Fibroblast of pulmonary artery (primary cell): Measurements from ENCODE around the gene SGPL1.

ENCODE experiments used
- DNase-seq: peaks from one replicate; pipeline ENCODE4 v3.0.0-alpha.2; 2010; ENCODE audit warnings: low read depth
- H3K4me3 ChIP-seq: replicated peaks from 2 replicates; pipeline ENCODE4 v1.5.1; 2011; ENCODE audit warnings: low read depth, mild to moderate bottlenecking, control low read depth, low read length, moderate library complexity
- TF ChIP-seq, protein P1 (sequence below): IDR thresholded peaks from 2 replicates; pipeline ENCODE4 v1.5.1; 2011; ENCODE audit warnings: mild to moderate bottlenecking, control low read depth, low read length, inconsistent platforms; ENCODE audit errors: missing control alignments

The SGPL1 gene

DNA sequence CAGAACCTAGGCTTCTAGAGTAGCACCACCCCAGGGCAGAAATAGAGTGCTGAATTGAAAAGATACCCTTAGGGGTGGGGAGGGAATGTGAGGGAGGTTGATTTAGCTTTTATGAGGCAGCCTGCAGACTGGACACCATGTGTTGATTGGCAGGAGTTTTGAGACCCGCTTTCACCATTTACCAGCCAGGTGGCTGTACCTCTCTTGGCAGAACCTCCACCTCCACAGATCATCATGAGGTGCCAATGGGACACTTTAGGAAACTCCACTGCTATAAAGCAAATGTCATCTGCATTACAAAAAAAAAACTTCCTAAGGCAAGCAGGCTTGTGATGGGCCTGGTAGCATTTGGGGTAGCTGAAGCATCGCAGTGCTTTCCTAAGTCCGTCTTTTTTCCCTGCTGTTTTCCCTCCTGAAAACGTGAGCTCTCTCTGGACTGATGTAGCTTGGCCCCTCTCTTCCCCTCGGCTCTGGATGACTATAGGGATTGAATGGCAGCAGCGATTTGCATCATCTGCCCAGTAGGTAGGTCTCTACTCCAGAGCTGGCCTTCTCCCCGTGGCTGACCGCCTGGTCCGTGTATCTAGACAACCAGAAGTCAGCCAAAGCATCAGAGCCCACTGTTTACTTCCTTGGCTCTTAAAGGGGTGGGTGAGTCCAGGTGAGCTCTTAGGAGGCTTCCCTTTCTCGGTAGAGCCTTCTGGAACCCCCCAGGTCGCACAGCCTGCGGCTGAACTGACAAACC, 71.3 kb downstream of the SGPL1 start:
- peak overlapping the region; percentile 68 for H3K4me3 ChIP-seq
- TF ChIP-seq, protein P1, sequence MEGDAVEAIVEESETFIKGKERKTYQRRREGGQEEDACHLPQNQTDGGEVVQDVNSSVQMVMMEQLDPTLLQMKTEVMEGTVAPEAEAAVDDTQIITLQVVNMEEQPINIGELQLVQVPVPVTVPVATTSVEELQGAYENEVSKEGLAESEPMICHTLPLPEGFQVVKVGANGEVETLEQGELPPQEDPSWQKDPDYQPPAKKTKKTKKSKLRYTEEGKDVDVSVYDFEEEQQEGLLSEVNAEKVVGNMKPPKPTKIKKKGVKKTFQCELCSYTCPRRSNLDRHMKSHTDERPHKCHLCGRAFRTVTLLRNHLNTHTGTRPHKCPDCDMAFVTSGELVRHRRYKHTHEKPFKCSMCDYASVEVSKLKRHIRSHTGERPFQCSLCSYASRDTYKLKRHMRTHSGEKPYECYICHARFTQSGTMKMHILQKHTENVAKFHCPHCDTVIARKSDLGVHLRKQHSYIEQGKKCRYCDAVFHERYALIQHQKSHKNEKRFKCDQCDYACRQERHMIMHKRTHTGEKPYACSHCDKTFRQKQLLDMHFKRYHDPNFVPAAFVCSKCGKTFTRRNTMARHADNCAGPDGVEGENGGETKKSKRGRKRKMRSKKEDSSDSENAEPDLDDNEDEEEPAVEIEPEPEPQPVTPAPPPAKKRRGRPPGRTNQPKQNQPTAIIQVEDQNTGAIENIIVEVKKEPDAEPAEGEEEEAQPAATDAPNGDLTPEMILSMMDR = no peak
- DNase-seq = no peak

DNA sequence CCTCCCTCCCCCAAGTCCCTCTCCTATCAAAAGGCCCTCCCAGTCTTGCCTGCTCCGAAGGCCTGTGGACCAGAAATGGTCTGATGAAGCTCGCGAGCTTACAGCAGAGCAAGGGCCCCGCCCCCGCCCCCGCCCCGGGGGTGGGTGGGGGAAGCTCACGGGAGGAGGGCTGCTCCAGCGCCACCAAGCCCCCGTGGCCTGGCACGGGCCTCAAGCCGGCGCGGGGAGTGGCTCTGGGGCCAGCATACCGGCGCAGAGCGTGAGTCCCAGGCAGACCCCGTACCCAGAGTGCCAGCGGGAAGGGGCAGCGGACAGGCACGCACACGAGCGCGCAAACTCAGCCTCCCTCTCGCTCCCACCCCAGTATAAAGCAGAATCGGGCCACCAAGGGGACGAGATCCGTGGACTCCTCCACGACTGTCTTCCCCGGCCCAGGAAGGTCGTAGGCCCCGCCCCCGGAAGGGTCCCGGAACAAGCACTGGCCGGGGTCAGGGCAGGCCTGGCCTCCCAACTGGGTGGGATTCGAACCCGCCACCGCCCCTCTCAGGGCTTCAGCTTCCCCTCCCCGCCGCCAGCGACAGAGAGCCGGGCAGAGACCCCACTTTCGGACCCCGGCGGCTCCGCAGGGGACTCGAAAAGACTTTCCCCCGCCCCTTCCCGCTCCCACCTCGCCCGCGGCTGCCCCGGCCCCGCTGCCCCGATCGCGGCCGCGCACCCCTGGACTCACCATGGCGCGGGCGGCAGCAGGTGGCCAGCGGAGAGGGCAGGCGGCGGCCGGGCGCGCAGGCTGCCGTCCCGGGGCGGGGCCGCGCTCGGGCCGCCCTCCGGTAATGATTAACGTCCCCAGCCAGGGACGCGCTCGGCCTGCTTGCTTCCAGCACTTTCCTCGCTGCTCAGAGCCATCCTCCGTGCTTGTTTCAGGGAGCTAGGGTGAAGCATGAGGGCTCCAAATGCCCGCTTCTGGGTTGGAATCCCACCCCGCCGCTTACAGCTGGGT, 72.4 kb downstream of the SGPL1 start, which contains the start of gene PCBD1:
Gene PCBD1 (minus strand): TSS at position 762 of the 997 bp plus-strand sequence. CDS start 32 bp downstream, at position 730.
- DNase-seq = peak; percentile 55
- TF ChIP-seq, protein P1 = no peak
- peak within 1 kb of the TSS; percentile 68 for H3K4me3 ChIP-seq

DNA sequence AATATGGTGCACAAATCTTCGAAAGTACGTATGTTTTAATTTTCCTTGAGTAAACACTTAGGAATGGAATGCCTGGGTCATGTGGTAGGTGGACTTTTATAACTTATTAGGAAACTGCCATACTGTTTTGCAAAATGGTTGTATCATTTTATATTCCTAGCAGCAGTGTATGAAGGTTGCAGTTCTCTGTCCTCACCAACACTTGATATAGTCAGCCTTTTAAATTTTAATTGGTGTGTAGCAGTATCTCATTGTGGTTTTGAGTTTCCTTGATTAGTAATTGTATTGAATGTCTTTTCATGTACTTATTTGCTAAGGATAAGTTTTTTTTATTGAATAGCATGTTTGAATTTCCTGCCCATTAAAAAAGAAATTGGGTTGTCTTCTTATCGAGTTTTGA, 73.5 kb downstream of the SGPL1 start:
- TF ChIP-seq, protein P1 = no peak
- no peak for DNase-seq
- H3K4me3 ChIP-seq = no peak overlapping the region

DNA sequence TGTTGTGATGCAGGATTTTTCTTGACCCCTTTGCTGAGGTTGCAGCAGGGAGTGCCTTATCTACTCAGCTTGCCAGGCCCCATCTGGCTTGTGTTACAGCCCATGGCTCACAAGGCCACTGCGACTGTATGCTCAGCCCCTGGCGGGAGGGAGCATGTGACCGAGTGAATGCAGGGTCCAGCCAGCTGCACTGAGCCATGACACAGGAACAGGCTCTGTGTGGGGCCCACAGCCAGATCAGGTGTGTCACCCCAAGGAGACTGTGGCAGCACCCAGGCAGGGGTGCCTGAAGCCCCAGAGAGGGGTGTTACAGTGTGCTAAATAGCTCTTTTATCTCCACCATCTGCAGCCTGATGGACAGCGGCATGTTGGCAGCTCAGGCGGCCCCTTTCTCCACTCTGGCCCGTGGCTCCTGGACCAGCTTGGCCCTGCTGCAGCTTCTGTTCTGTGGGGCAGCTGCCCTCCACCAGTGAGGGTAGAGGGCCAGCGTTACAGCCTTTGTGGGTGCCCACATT, 75.2 kb downstream of the SGPL1 start:
- peak; percentile 16 for DNase-seq
- no peak overlapping the region for H3K4me3 ChIP-seq
- TF ChIP-seq, protein P1 = no peak

DNA sequence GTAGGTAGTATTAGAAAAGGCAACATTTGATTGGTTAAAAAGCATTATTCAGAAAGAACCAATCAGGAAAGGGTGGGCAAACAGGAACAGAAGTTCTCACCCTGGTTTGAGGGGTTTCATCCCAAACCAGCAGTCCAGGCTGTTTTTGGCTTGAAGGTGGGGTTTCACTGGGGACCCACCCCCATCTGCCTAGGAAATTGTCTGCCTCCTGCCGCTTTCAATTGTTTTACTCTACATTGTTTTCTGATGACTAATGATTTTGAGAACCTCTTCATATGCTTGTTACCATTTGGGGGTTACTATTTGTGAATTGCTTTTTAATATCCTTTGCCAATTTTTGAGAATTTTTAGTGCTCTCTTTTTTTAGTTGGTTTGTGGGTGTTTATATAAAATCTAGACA, 75.9 kb downstream of the SGPL1 start:
- TF ChIP-seq, protein P1 = no peak

DNA sequence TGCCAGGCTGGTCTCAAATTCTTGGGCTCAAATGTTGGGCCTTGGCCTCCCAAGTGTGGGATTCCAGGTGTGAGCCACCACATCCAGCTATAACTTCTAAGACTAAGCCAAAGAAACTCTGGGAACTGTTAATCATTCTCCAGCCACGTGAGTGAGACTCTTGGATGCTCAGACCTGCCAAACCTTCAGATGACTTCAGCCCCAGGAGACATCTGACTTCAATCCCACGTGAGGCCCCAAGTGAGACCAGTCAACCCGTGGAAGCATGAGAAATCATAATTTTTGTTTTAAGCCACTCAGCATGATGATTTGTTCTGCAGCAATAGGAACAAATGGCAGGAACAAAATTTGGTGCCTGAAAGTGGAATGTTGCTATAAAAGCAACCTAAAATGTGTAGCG, 76.9 kb downstream of the SGPL1 start:
- H3K4me3 ChIP-seq = no peak overlapping the region
- DNase-seq = no peak
- TF ChIP-seq, protein P1 = no peak

More for the DNA sequence above, 75.9 kb downstream of the SGPL1 start:
- no peak overlapping the region for H3K4me3 ChIP-seq
- peak; percentile 34 for DNase-seq
